H1 (cell line): Measurements from ENCODE around the gene VPS18. TPM values are rescaled to one million over a fixed set of nuclear protein-coding genes. Genes with fewer than 3 reads are reported as not detected.

Experiments
- CBX5 ChIP-seq: fragments of 300-800, 300-1000 bp; sonication (generic); IDR thresholded peaks from 2 replicates; pipeline ENCODE4 v1.7.1; 2016; ENCODE audit warnings: antibody characterized with exemption, low read length, low read depth
- EP300 ChIP-seq, 2 experiments: IDR thresholded peaks; 1 replicate in 1 of 2; 2 replicates in 1 of 2; pipeline ENCODE4 v1.6.1; 2011 to 2012; ENCODE audit warnings: low read depth in 2 of 2, low read length in 2 of 2, mild to moderate bottlenecking in 2 of 2, borderline replicate concordance in 1 of 2, inconsistent platforms in 1 of 2, moderate library complexity in 1 of 2
- FOSL1 ChIP-seq: IDR thresholded peaks from 2 replicates; pipeline ENCODE4 v1.6.1; 2011; ENCODE audit warnings: mild to moderate bottlenecking, low read depth, low read length, moderate library complexity; ENCODE audit not compliant: insufficient read depth
- NRF1 ChIP-seq: IDR thresholded peaks from 2 replicates; pipeline ENCODE4 v1.6.1; 2011; ENCODE audit warnings: mild to moderate bottlenecking, low read depth, low read length, improper control_type of control experiment
- TCF12 ChIP-seq: IDR thresholded peaks from 2 replicates; pipeline ENCODE4 v1.6.1; 2011; ENCODE audit warnings: low read depth, mild to moderate bottlenecking, low read length
- polyA plus RNA-seq, 7 experiments: library from polyadenylated mRNA; depleted of rRNA in 3 of 7; stranded (reverse) in 5 of 7; unstranded in 2 of 7; fragments of >200 nt in 5 of 7; fragments of 200-250 nt in 2 of 7; gene quantifications; 1 replicate in 5 of 7; 2 replicates in 1 of 7; 4 replicates in 1 of 7; pipeline versions ENCODE4 v1.2.1 to v1.2.3, GENCODE V29; 2011 to 2013; ENCODE audit warnings: missing spikeins in 2 of 7, mixed read lengths in 2 of 7
- total RNA-seq: library from RNA; stranded (reverse); fragmentation: NEBNext Ultra II Directional; extraction: Animal tissue kit (Norgen Biotek cat#: 25700); gene quantifications from 2 replicates; pipeline ENCODE4 v1.2.1, GENCODE V29; 2021
- TF ChIP-seq, protein P1 (sequence below): fragments of 300-600 bp; sonication (generic); IDR thresholded peaks from 2 replicates; pipeline ENCODE4 v1.7.1; 2012; ENCODE audit warnings: low read length, moderate library complexity, mild to moderate bottlenecking, inconsistent platforms; ENCODE audit not compliant: insufficient replicate concordance

VPS18 gene
- total and polyA plus RNA-seq, 2 of the 8 experiments (the other 6 are each of a cell fraction or from before 2014, with no cell fraction given) = 28.9 to 32.7 TPM

DNA sequence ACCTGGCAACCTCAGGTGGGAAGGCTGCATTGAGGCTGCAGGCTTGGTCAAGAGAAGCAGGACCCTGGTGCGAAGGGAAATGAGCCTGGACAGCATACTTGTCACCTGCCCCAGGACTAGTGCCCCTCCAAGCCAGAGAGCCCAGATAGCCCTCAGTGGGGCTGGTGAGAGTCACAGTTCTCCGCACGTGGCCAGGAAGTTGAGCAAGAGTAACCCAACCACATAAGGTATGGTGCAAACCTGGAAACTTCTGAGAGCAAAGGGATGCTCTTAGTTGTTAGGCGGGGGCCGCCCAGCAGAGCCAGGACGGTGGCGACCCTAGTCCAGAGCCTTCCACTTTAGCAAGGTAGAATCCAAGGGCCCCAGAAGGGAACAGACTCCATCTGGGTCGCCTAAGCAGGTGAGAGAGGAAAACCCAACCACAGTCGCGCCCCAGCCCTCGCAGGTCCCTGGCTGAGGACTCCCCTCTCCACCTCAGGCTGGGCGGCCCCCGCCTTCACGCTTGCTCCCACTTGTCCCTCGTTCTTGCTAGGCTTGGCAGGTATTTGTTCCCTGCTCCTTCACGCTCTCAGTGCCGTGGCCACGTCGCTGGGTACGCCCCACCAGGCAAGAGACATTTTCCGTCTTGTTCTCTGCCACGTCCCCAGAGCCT lies 1.1 kb upstream of the VPS18 start (continued):
- no peak for TF ChIP-seq EP300 (IDR thresholded peaks at IDR 0.05; ENCODE audit: borderline replicate concordance in 1 of 2, low read depth in 2 of 2, low read length in 2 of 2)
- no peak for TF ChIP-seq FOSL1
- TF ChIP-seq CBX5 = no peak
- TF ChIP-seq TCF12 = no peak
- TF ChIP-seq, protein P1, sequence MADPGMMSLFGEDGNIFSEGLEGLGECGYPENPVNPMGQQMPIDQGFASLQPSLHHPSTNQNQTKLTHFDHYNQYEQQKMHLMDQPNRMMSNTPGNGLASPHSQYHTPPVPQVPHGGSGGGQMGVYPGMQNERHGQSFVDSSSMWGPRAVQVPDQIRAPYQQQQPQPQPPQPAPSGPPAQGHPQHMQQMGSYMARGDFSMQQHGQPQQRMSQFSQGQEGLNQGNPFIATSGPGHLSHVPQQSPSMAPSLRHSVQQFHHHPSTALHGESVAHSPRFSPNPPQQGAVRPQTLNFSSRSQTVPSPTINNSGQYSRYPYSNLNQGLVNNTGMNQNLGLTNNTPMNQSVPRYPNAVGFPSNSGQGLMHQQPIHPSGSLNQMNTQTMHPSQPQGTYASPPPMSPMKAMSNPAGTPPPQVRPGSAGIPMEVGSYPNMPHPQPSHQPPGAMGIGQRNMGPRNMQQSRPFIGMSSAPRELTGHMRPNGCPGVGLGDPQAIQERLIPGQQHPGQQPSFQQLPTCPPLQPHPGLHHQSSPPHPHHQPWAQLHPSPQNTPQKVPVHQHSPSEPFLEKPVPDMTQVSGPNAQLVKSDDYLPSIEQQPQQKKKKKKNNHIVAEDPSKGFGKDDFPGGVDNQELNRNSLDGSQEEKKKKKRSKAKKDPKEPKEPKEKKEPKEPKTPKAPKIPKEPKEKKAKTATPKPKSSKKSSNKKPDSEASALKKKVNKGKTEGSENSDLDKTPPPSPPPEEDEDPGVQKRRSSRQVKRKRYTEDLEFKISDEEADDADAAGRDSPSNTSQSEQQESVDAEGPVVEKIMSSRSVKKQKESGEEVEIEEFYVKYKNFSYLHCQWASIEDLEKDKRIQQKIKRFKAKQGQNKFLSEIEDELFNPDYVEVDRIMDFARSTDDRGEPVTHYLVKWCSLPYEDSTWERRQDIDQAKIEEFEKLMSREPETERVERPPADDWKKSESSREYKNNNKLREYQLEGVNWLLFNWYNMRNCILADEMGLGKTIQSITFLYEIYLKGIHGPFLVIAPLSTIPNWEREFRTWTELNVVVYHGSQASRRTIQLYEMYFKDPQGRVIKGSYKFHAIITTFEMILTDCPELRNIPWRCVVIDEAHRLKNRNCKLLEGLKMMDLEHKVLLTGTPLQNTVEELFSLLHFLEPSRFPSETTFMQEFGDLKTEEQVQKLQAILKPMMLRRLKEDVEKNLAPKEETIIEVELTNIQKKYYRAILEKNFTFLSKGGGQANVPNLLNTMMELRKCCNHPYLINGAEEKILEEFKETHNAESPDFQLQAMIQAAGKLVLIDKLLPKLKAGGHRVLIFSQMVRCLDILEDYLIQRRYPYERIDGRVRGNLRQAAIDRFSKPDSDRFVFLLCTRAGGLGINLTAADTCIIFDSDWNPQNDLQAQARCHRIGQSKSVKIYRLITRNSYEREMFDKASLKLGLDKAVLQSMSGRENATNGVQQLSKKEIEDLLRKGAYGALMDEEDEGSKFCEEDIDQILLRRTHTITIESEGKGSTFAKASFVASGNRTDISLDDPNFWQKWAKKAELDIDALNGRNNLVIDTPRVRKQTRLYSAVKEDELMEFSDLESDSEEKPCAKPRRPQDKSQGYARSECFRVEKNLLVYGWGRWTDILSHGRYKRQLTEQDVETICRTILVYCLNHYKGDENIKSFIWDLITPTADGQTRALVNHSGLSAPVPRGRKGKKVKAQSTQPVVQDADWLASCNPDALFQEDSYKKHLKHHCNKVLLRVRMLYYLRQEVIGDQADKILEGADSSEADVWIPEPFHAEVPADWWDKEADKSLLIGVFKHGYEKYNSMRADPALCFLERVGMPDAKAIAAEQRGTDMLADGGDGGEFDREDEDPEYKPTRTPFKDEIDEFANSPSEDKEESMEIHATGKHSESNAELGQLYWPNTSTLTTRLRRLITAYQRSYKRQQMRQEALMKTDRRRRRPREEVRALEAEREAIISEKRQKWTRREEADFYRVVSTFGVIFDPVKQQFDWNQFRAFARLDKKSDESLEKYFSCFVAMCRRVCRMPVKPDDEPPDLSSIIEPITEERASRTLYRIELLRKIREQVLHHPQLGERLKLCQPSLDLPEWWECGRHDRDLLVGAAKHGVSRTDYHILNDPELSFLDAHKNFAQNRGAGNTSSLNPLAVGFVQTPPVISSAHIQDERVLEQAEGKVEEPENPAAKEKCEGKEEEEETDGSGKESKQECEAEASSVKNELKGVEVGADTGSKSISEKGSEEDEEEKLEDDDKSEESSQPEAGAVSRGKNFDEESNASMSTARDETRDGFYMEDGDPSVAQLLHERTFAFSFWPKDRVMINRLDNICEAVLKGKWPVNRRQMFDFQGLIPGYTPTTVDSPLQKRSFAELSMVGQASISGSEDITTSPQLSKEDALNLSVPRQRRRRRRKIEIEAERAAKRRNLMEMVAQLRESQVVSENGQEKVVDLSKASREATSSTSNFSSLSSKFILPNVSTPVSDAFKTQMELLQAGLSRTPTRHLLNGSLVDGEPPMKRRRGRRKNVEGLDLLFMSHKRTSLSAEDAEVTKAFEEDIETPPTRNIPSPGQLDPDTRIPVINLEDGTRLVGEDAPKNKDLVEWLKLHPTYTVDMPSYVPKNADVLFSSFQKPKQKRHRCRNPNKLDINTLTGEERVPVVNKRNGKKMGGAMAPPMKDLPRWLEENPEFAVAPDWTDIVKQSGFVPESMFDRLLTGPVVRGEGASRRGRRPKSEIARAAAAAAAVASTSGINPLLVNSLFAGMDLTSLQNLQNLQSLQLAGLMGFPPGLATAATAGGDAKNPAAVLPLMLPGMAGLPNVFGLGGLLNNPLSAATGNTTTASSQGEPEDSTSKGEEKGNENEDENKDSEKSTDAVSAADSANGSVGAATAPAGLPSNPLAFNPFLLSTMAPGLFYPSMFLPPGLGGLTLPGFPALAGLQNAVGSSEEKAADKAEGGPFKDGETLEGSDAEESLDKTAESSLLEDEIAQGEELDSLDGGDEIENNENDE = no peak
- no peak for TF ChIP-seq NRF1
